Measurements from ENCODE around the gene DDX39B. TPM values are rescaled to one million over a fixed set of nuclear protein-coding genes. Genes with fewer than 3 reads are reported as not detected.

DDX39B gene
- total RNA-seq, 1 donor from 2014 or later, result 294 TPM

DNA sequence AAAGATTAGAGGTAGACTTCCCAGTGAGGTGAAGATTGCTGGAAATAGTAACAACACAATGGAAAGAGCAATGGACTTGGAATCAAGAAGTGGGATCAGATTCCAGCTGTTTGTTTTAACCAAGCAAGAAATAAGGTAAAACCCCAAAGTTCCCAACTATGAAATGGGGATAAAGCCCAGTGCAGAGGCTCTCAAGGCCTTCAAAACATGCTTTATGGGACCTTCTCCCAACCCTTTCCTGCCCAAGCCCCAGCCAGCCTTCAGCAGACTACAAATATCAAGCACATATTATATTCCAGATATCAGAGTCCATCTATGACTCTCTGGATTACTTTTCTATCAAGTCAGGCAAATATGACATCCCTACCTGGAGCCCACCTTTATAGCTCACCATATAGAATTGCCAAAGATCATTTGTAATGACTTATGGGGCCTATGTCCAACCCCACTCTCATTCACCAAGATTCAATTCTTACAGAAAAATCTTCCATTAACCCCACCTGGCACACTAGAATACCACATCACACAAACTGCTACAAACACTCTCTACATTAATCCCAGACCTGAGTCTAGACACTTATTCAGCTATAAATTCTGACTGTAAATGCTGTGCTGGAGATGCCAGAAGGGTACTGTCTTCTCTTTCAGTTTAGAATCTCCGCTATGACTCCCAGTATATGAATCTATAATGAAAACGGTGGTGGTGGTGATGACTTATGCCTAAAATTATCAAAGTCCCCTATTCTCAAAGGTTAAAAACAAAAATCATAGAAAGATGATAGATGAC lies 6.1 kb downstream of the DDX39B start:
- peaks cover 23% of the 10 kb centered on the region for H3K4me1 ChIP-seq (ENCODE audit: insufficient read depth, low read length)
- FAIRE-seq (no peak), DNase-seq (ENCODE audit: low read depth) (no peak)
- peaks cover 77% of the 10 kb centered on the region for H3K79me2 ChIP-seq (ENCODE audit: insufficient read depth, low read length)
- H3K4me3 ChIP-seq (ENCODE audit: insufficient read depth, low read depth, low read length), result no peak overlapping the region
- H3K4me1 Mint-ChIP-seq (ENCODE audit: low read depth, unreplicated experiment), result peaks cover 28% of the 10 kb centered on the region
- no peak overlapping the region for H3K4me2 ChIP-seq (ENCODE audit: low read length)
- no peak for TF ChIP-seq EZH2 (IDR thresholded peaks at IDR 0.05; ENCODE audit: insufficient read depth, low read length)
- TF ChIP-seq, protein P1, sequence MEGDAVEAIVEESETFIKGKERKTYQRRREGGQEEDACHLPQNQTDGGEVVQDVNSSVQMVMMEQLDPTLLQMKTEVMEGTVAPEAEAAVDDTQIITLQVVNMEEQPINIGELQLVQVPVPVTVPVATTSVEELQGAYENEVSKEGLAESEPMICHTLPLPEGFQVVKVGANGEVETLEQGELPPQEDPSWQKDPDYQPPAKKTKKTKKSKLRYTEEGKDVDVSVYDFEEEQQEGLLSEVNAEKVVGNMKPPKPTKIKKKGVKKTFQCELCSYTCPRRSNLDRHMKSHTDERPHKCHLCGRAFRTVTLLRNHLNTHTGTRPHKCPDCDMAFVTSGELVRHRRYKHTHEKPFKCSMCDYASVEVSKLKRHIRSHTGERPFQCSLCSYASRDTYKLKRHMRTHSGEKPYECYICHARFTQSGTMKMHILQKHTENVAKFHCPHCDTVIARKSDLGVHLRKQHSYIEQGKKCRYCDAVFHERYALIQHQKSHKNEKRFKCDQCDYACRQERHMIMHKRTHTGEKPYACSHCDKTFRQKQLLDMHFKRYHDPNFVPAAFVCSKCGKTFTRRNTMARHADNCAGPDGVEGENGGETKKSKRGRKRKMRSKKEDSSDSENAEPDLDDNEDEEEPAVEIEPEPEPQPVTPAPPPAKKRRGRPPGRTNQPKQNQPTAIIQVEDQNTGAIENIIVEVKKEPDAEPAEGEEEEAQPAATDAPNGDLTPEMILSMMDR (IDR thresholded peaks at IDR 0.05; ENCODE audit: insufficient read depth, low read depth, low read length), result no peak
- peaks cover 33% of the 10 kb centered on the region for H3K36me3 Mint-ChIP-seq (ENCODE audit: low read depth, unreplicated experiment)
- no peak overlapping the region for H3K4me3 Mint-ChIP-seq (ENCODE audit: unreplicated experiment)
- H3K27ac Mint-ChIP-seq (ENCODE audit: unreplicated experiment), result no peak overlapping the region
- H3K27me3 ChIP-seq (ENCODE audit: insufficient read depth, low read length), result no peaks in the 10 kb centered on the region
- H2AFZ ChIP-seq (ENCODE audit: low read depth, low read length), result no peak overlapping the region
- H3K9ac ChIP-seq (ENCODE audit: low read length), result no peak overlapping the region
- H3K27ac ChIP-seq (ENCODE audit: low read depth, low read length), result no peak overlapping the region
- peaks cover 99% of the 10 kb centered on the region for H4K20me1 ChIP-seq (ENCODE audit: insufficient read depth, low read length)
- peaks cover 80% of the 10 kb centered on the region for H3K36me3 ChIP-seq (ENCODE audit: insufficient read depth, low read length)
- H3K27me3 Mint-ChIP-seq (ENCODE audit: low read depth, unreplicated experiment), result no peaks in the 10 kb centered on the region
- no peaks in the 10 kb centered on the region for H3K9me3 ChIP-seq (ENCODE audit: insufficient read depth, low read depth, low read length)
- no peaks in the 10 kb centered on the region for H3K9me3 Mint-ChIP-seq (ENCODE audit: unreplicated experiment)

DNA sequence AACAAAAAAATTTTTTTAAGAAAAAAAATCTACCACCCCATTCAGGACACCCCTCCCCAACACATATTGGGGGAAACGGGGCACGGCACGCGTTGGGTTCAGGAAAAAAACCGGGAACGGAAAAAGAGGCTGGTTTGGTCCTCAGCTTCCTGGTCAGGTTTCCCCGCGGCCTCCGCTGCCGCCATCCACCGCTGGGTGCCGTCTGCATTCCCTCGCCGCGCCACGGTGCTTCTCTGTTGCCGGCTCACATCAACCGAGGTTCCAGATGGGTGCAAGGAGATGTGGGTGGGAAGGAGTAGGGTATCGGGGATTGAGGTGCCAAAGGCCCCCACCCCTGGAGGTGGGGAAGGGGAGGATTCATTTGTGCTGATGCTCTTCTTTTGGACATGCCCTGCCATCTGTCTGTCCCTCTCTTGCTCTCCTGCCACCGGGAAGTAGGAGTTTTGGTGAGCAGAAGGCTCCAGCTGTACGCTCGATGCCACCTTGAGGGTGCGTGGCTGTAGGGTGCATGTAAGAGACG lies 7.2 kb downstream of the DDX39B start:
- Histone ChIP-seq H3K4me2 (ENCODE audit: low read length) (no peak overlapping the region), H3K27ac (ENCODE audit: low read depth, low read length) (no peak overlapping the region), H3K4me3 (ENCODE audit: insufficient read depth, low read depth, low read length) (no peak overlapping the region), H3K4me1 (ENCODE audit: insufficient read depth, low read length) (peaks cover 14% of the 10 kb centered on the region), H4K20me1 (ENCODE audit: insufficient read depth, low read length) (peaks cover 99% of the 10 kb centered on the region), H3K79me2 (ENCODE audit: insufficient read depth, low read length) (peaks cover 65% of the 10 kb centered on the region), H2AFZ (ENCODE audit: low read depth, low read length) (no peak overlapping the region), H3K9me3 (ENCODE audit: insufficient read depth, low read depth, low read length) (no peaks in the 10 kb centered on the region), H3K9ac (ENCODE audit: low read length) (no peak overlapping the region), H3K36me3 (ENCODE audit: insufficient read depth, low read length) (peaks cover 84% of the 10 kb centered on the region), H3K27me3 (ENCODE audit: insufficient read depth, low read length) (no peaks in the 10 kb centered on the region)
- Mint-ChIP-seq H3K27ac (ENCODE audit: unreplicated experiment) (no peak overlapping the region), H3K9me3 (ENCODE audit: unreplicated experiment) (no peaks in the 10 kb centered on the region), H3K36me3 (ENCODE audit: low read depth, unreplicated experiment) (peaks cover 26% of the 10 kb centered on the region), H3K4me1 (ENCODE audit: low read depth, unreplicated experiment) (peaks cover 20% of the 10 kb centered on the region), H3K4me3 (ENCODE audit: unreplicated experiment) (no peak overlapping the region), H3K27me3 (ENCODE audit: low read depth, unreplicated experiment) (no peaks in the 10 kb centered on the region)
- FAIRE-seq, result no peak
- no peak for DNase-seq (ENCODE audit: low read depth)
- no peak for TF ChIP-seq EZH2 (IDR thresholded peaks at IDR 0.05; ENCODE audit: insufficient read depth, low read length)
- TF ChIP-seq, protein P1 (IDR thresholded peaks at IDR 0.05; ENCODE audit: insufficient read depth, low read depth, low read length), result no peak

DNA sequence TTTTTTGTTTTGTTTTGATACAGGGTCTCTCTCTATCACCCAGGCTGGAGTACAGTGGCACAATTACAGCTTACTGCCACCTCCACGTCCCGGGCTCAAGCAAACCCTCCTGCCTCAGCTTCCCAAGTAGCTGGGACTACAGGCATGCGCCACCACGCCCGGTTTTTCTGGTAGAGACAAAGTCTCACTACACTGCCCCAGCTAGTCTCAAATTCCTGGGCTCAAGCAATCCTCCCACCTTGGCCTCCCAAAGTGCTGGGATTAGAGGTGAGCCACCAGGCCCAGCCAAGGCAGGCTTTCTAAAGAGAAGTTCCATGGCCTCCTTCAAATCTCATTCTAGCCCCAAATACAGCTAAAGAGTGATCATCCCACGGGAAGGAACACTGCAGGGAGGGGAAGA lies 7.8 kb downstream of the DDX39B start:
- H3K27ac ChIP-seq (ENCODE audit: low read depth, low read length), result no peak overlapping the region
- Mint-ChIP-seq H3K4me1 (ENCODE audit: low read depth, unreplicated experiment) (peaks cover 14% of the 10 kb centered on the region), H3K27me3 (ENCODE audit: low read depth, unreplicated experiment) (no peaks in the 10 kb centered on the region), H3K36me3 (ENCODE audit: low read depth, unreplicated experiment) (peaks cover 21% of the 10 kb centered on the region), H3K9me3 (ENCODE audit: unreplicated experiment) (no peaks in the 10 kb centered on the region), H3K4me3 (ENCODE audit: unreplicated experiment) (no peak overlapping the region), H3K27ac (ENCODE audit: unreplicated experiment) (no peak overlapping the region)
- H4K20me1 ChIP-seq (ENCODE audit: insufficient read depth, low read length), result peaks cover 99% of the 10 kb centered on the region
- H3K27me3 ChIP-seq (ENCODE audit: insufficient read depth, low read length), result no peaks in the 10 kb centered on the region
- no peak for FAIRE-seq
- H3K9ac ChIP-seq (ENCODE audit: low read length), result no peak overlapping the region
- no peaks in the 10 kb centered on the region for H3K9me3 ChIP-seq (ENCODE audit: insufficient read depth, low read depth, low read length)
- no peak overlapping the region for H3K4me2 ChIP-seq (ENCODE audit: low read length)
- no peak overlapping the region for H3K4me3 ChIP-seq (ENCODE audit: insufficient read depth, low read depth, low read length)
- H3K36me3 ChIP-seq (ENCODE audit: insufficient read depth, low read length), result peaks cover 78% of the 10 kb centered on the region
- peaks cover 8% of the 10 kb centered on the region for H3K4me1 ChIP-seq (ENCODE audit: insufficient read depth, low read length)
- peaks cover 60% of the 10 kb centered on the region for H3K79me2 ChIP-seq (ENCODE audit: insufficient read depth, low read length)
- DNase-seq (ENCODE audit: low read depth), result no peak
- TF ChIP-seq, protein P1 (IDR thresholded peaks at IDR 0.05; ENCODE audit: insufficient read depth, low read depth, low read length), result no peak
- no peak for TF ChIP-seq EZH2 (IDR thresholded peaks at IDR 0.05; ENCODE audit: insufficient read depth, low read length)
- no peak overlapping the region for H2AFZ ChIP-seq (ENCODE audit: low read depth, low read length)

All from astrocyte (in vitro differentiated cells and primary cell).